Fibroblast of the aortic adventitia (primary cell): ENCODE measurements around the gene ST6GAL2. TPM values are rescaled to one million over a fixed set of nuclear protein-coding genes. Genes with fewer than 3 reads are reported as not detected.

Experiments used
- DNase-seq: peaks from one replicate; pipeline ENCODE4 v3.0.0-alpha.2; 2010; ENCODE audit warnings: low read depth
- H3K4me3 ChIP-seq: 2 replicates; pipeline ENCODE4 v1.5.1; 2011; ENCODE audit warnings: low read depth, mild to moderate bottlenecking, control low read depth, low read length, moderate library complexity
- total RNA-seq: library from RNA; depleted of rRNA; stranded (reverse); fragments of >200 nt; gene quantifications from 2 replicates; pipeline ENCODE4 v1.2.3, GENCODE V29; 2012; ENCODE audit warnings: low replicate concordance
- TF ChIP-seq, protein P1 (sequence below): IDR thresholded peaks from 2 replicates; pipeline ENCODE4 v1.5.1; 2011; ENCODE audit warnings: mild to moderate bottlenecking, low read length, control low read depth, inconsistent platforms; ENCODE audit not compliant: insufficient read depth

The ST6GAL2 gene
- total RNA-seq, 1 donor: 0.09 TPM

DNA sequence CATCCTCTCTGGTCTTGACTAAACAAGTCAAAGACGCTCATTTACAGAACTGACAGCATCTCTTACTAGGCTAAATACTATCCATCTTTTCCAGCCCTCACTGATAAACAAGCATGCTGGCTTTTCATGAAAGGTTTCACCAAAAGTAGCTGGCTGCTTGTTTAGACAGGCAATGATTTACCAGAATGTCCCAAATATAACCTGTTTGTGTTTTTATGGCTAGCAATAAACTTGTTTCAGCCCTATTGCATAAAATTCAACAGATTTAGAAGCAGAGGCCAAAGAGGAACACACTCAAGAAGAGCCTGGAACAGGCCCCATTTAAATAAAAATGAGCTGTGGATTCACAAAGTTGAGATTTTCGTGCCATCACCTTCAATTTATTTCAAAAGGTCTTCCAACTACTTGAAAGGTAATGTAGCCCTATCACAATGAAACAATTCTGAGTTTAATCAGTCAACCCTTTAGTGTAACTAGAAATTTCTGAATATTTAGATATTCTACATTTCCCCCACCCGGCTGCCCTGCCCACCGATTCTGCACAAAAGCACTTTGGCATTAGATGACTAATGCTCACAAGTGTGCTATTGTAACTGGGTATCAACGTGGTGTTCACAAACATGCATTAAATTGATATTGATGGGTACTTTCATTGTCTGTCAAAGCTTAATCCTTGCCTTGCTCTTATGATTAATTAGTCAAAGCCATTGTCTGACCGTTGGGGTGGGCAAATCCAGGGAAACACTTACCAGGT lies 54.0 kb downstream of the ST6GAL2 start:
- H3K4me3 ChIP-seq: no peak overlapping the region
- TF ChIP-seq, protein P1, sequence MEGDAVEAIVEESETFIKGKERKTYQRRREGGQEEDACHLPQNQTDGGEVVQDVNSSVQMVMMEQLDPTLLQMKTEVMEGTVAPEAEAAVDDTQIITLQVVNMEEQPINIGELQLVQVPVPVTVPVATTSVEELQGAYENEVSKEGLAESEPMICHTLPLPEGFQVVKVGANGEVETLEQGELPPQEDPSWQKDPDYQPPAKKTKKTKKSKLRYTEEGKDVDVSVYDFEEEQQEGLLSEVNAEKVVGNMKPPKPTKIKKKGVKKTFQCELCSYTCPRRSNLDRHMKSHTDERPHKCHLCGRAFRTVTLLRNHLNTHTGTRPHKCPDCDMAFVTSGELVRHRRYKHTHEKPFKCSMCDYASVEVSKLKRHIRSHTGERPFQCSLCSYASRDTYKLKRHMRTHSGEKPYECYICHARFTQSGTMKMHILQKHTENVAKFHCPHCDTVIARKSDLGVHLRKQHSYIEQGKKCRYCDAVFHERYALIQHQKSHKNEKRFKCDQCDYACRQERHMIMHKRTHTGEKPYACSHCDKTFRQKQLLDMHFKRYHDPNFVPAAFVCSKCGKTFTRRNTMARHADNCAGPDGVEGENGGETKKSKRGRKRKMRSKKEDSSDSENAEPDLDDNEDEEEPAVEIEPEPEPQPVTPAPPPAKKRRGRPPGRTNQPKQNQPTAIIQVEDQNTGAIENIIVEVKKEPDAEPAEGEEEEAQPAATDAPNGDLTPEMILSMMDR: no peak
- no peak for DNase-seq

DNA sequence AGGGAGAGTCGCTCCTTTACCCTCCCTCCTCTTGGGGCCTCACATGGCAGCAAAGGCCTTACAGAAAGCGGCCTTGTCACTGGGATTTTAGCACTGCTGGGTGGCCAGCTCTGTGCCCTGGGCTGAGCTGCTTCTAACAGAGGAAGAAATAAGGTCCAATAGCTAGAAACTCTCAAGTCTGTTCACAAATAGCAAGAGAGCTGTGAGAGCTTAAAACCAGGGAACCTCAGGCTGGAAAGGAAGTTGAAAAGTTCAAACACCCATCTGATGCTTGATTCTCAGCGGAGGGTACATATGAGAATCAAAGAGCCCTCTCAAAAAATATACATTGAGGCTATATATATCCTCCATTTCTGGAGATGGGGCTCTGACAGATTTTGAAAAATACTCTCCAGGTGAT lies 54.7 kb downstream of the ST6GAL2 start:
- DNase-seq: no peak
- TF ChIP-seq, protein P1: no peak
- H3K4me3 ChIP-seq: no peak overlapping the region

DNA sequence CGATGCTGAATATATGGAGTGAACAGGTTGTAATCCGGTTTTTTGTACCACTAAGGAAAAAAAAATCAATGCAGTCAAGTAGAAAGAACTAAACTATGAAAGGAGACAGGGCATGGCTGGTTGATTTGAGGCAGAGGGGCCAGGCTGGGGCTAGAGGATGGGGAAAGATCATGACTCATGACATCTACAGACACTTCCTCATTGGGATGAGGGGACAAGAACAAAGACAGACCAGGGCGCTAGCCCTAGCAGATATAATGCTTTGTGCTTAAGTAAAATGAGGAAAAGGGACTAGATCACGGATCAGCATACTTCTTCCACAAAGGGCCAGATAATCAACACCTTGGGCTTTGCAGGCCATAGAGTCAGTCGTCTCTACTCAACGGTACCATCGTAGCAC lies 55.8 kb downstream of the ST6GAL2 start:
- TF ChIP-seq, protein P1: no peak
- DNase-seq: no peak
- no peak overlapping the region for H3K4me3 ChIP-seq

DNA sequence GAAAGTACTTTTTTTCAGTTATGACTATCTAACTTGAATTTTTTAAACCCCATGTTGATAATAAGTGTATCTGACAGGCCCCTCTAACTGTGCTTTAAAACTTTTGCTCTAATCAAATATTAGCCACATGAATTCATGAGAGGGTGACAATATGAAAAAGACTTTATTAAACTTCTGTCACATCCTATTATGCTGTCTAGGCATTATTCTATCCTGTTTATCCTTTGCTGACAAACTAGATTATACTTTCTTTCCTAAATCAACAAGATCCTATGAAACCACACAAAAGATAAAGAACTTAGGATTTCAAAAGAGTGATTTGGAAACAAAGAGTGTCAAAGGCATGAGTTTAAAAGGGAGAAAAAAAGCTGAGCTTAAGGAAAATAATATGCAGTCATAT lies 57.8 kb downstream of the ST6GAL2 start:
- TF ChIP-seq, protein P1: no peak
- no peak for DNase-seq
- H3K4me3 ChIP-seq: no peak overlapping the region

DNA sequence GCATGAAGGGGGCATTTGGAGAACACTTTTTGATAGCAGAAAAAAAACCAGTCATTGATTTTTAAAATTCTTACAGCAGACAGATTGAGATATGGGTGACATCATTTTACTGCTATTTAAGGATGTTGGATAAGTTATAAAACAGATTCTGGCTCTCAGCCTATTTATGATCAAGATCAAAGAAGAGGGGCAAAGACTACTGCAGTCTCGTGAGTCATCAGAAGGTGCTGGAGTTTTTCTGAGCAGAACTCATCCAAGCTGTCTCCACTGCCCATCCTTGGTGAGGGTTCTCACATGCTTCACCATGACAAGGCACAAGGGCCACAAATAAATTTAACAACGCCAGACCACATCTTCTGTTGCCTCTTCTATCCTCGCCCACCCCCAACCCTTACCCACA lies 58.8 kb downstream of the ST6GAL2 start:
- DNase-seq: no peak
- TF ChIP-seq, protein P1: no peak

DNA sequence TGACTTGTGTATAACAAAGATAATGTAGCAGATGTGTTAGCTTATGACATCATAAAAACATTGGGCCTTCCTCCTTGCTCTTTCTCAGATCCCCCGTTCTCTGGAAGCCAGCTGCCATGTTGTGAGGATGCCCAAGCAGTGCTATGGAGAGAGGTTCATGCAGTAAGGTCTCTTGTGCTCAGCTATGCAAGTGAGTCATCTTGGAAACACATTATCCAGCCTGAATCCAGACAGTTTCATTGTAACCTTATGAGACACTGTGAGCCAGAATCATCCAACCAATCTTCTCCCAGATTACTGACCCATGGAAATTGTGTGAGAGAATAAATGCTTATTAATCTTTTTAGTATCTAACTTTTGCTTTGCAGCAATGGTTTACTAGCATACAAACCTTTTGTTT lies 60.8 kb downstream of the ST6GAL2 start:
- H3K4me3 ChIP-seq: no peak overlapping the region
- DNase-seq: no peak
- TF ChIP-seq, protein P1: no peak

More for the DNA sequence above, 58.8 kb downstream of the ST6GAL2 start:
- H3K4me3 ChIP-seq: no peak overlapping the region

DNA sequence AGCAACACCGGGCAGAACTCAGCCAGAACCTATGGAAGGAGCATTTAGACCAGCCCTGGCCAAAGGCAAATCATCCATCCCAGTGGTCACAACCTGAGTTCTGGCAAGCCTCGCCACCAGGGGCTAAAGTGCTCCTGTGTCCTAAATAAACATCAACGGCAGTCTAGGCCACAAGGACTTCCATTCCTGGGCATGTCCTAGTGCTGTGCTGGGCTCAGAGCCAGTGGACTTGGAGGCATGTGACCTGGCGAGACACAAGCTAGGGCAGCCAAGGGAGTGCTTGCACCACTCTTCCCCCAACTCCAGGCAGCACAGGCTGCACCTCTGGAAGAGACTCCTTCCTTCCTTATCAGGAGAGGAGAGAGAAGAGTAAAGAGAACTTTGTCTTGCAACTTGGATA lies 69.0 kb downstream of the ST6GAL2 start:
- no peak overlapping the region for H3K4me3 ChIP-seq
- no peak for DNase-seq
- TF ChIP-seq, protein P1: no peak
